ENCODE results near the gene MAGI2. TPM values are rescaled to one million over a fixed set of nuclear protein-coding genes. Genes with fewer than 3 reads are reported as not detected.

MAGI2 gene
- total and polyA plus RNA-seq, 2 experiments from 2014 or later, result 10.4 to 26.4 TPM

DNA sequence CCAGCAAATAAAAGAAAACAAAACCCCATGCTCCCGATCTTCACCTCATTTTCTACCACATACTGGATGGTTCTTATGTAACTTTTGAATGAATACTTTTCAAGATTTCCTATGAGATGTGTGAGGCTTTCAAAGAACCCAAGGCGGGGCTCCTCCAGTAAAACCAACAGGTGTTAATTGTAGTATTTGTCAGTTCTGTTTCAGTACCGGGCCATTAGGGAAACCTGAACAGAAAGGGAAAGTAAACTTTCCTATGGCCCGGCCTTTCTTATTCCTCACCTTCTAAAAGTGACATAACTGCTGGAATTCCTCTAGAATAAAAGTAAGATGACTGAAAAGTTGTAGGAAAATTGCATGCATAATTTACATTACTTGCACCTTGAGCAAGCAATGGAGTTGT is 672.9 kb downstream of the MAGI2 start (continued):
- TF ChIP-seq, protein P1, sequence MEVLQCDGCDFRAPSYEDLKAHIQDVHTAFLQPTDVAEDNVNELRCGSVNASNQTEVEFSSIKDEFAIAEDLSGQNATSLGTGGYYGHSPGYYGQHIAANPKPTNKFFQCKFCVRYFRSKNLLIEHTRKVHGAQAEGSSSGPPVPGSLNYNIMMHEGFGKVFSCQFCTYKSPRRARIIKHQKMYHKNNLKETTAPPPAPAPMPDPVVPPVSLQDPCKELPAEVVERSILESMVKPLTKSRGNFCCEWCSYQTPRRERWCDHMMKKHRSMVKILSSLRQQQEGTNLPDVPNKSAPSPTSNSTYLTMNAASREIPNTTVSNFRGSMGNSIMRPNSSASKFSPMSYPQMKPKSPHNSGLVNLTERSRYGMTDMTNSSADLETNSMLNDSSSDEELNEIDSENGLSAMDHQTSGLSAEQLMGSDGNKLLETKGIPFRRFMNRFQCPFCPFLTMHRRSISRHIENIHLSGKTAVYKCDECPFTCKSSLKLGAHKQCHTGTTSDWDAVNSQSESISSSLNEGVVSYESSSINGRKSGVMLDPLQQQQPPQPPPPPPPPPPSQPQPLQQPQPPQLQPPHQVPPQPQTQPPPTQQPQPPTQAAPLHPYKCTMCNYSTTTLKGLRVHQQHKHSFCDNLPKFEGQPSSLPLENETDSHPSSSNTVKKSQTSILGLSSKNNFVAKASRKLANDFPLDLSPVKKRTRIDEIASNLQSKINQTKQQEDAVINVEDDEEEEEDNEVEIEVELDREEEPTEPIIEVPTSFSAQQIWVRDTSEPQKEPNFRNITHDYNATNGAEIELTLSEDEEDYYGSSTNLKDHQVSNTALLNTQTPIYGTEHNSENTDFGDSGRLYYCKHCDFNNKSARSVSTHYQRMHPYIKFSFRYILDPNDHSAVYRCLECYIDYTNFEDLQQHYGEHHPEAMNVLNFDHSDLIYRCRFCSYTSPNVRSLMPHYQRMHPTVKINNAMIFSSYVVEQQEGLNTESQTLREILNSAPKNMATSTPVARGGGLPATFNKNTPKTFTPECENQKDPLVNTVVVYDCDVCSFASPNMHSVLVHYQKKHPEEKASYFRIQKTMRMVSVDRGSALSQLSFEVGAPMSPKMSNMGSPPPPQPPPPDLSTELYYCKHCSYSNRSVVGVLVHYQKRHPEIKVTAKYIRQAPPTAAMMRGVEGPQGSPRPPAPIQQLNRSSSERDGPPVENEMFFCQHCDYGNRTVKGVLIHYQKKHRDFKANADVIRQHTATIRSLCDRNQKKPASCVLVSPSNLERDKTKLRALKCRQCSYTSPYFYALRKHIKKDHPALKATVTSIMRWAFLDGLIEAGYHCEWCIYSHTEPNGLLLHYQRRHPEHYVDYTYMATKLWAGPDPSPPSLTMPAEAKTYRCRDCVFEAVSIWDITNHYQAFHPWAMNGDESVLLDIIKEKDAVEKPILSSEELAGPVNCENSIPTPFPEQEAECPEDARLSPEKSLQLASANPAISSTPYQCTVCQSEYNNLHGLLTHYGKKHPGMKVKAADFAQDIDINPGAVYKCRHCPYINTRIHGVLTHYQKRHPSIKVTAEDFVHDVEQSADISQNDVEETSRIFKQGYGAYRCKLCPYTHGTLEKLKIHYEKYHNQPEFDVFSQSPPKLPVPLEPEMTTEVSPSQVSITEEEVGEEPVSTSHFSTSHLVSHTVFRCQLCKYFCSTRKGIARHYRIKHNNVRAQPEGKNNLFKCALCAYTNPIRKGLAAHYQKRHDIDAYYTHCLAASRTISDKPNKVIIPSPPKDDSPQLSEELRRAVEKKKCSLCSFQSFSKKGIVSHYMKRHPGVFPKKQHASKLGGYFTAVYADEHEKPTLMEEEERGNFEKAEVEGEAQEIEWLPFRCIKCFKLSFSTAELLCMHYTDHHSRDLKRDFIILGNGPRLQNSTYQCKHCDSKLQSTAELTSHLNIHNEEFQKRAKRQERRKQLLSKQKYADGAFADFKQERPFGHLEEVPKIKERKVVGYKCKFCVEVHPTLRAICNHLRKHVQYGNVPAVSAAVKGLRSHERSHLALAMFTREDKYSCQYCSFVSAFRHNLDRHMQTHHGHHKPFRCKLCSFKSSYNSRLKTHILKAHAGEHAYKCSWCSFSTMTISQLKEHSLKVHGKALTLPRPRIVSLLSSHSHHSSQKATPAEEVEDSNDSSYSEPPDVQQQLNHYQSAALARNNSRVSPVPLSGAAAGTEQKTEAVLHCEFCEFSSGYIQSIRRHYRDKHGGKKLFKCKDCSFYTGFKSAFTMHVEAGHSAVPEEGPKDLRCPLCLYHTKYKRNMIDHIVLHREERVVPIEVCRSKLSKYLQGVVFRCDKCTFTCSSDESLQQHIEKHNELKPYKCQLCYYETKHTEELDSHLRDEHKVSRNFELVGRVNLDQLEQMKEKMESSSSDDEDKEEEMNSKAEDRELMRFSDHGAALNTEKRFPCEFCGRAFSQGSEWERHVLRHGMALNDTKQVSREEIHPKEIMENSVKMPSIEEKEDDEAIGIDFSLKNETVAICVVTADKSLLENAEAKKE (CRISPR knock-in tag; IDR thresholded peaks at IDR 0.05), result no peak
- TF ChIP-seq JUNB (IDR thresholded peaks at IDR 0.05; ENCODE audit: unreplicated experiment) (no peak), POLR2AphosphoS5 (IDR thresholded peaks at IDR 0.05; ENCODE audit: low read depth) (no peak), EZH2phosphoT487 (IDR thresholded peaks at IDR 0.05; ENCODE audit: unreplicated experiment) (no peak), ZNF114 (CRISPR knock-in tag; IDR thresholded peaks at IDR 0.05) (no peak), EZH2 (IDR thresholded peaks at IDR 0.05; ENCODE audit: low read depth, unreplicated experiment) (no peak)
- TF ChIP-seq, protein P2, sequence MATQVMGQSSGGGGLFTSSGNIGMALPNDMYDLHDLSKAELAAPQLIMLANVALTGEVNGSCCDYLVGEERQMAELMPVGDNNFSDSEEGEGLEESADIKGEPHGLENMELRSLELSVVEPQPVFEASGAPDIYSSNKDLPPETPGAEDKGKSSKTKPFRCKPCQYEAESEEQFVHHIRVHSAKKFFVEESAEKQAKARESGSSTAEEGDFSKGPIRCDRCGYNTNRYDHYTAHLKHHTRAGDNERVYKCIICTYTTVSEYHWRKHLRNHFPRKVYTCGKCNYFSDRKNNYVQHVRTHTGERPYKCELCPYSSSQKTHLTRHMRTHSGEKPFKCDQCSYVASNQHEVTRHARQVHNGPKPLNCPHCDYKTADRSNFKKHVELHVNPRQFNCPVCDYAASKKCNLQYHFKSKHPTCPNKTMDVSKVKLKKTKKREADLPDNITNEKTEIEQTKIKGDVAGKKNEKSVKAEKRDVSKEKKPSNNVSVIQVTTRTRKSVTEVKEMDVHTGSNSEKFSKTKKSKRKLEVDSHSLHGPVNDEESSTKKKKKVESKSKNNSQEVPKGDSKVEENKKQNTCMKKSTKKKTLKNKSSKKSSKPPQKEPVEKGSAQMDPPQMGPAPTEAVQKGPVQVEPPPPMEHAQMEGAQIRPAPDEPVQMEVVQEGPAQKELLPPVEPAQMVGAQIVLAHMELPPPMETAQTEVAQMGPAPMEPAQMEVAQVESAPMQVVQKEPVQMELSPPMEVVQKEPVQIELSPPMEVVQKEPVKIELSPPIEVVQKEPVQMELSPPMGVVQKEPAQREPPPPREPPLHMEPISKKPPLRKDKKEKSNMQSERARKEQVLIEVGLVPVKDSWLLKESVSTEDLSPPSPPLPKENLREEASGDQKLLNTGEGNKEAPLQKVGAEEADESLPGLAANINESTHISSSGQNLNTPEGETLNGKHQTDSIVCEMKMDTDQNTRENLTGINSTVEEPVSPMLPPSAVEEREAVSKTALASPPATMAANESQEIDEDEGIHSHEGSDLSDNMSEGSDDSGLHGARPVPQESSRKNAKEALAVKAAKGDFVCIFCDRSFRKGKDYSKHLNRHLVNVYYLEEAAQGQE (IDR thresholded peaks at IDR 0.05; ENCODE audit: unreplicated experiment), result no peak
